IMR-90 (cell line): ENCODE measurements around the gene IGFBPL1. TPM values are rescaled to one million over a fixed set of nuclear protein-coding genes. Genes with fewer than 3 reads are reported as not detected.

Experiments
- ATAC-seq: fragments of 200-7000 bp; cut with Tn5 transposase; 2 replicates; pipeline ENCODE4 v1.9.1; 2020; ENCODE audit warnings: low read depth, mild to moderate bottlenecking, moderate library complexity
- BruUV-seq: library from RNA; stranded (reverse); fragments of 400-500 nt; replicated peaks from 2 replicates; lab custom pipeline; 2021; lab: Mats Ljungman, UMichigan
- CTCF ChIA-PET: fragments of 300-600 bp; formaldehyde crosslinking; extraction: SDS; loops from one replicate; lab custom pipeline; 2021; ENCODE audit warnings: antibody characterized with exemption; lab: Yijun Ruan, JAX
- POLR2A ChIA-PET: fragments of 300-600 bp; sonication (Branson Sonifier 250); formaldehyde crosslinking; loops from one replicate; lab custom pipeline; 2022; ENCODE audit warnings: antibody characterized with exemption; ENCODE audit not compliant: unreplicated experiment; lab: Charles Lee
- DNase-seq: peaks from one replicate; pipeline ENCODE4 v3.0.0; 2013
- H2AFZ ChIP-seq: replicated peaks from 2 replicates; pipeline ENCODE3; 2013; ENCODE audit warnings: low read length, mild to moderate bottlenecking; ENCODE audit not compliant: poor library complexity
- H2AK5ac ChIP-seq: 2 replicates; pipeline ENCODE4 v1.6.1; 2013; ENCODE audit warnings: low read depth, low read length, inconsistent platforms
- H2AK9ac ChIP-seq: replicated peaks from 2 replicates; pipeline ENCODE3; 2013; ENCODE audit warnings: mild to moderate bottlenecking, low read depth, low read length, moderate library complexity; ENCODE audit not compliant: poor library complexity
- H2BK120ac ChIP-seq: 2 replicates; pipeline ENCODE4 v1.6.1; 2013; ENCODE audit warnings: low read depth, low read length, inconsistent platforms
- H2BK15ac ChIP-seq: 3 replicates; pipeline ENCODE4 v1.6.1; 2013; ENCODE audit warnings: low read depth, low read length, inconsistent platforms
- H2BK20ac ChIP-seq: 2 replicates; pipeline ENCODE4 v1.6.1; 2013; ENCODE audit warnings: low read depth, mild to moderate bottlenecking, inconsistent platforms, low read length, moderate library complexity
- H2BK5ac ChIP-seq: 2 replicates; pipeline ENCODE4 v1.6.1; 2013; ENCODE audit warnings: mild to moderate bottlenecking, low read depth, low read length, inconsistent platforms; ENCODE audit not compliant: poor library complexity, severe bottlenecking
- H3K14ac ChIP-seq: replicated peaks from 2 replicates; pipeline ENCODE4 v1.6.1; 2013; ENCODE audit warnings: low read depth, low read length, inconsistent platforms
- H3K18ac ChIP-seq: 2 replicates; pipeline ENCODE4 v1.6.1; 2013; ENCODE audit warnings: low read depth, low read length, control low read depth
- H3K23ac ChIP-seq: 2 replicates; pipeline ENCODE4 v1.6.1; 2013; ENCODE audit warnings: low read depth, low read length, inconsistent platforms
- H3K27ac ChIP-seq: 2 replicates; pipeline ENCODE4 v1.5.1; 2013; ENCODE audit warnings: mild to moderate bottlenecking, control low read depth, low read length; ENCODE audit not compliant: insufficient read depth
- H3K27me3 ChIP-seq: 2 replicates; pipeline ENCODE4 v1.6.1; 2013; ENCODE audit warnings: low read length; ENCODE audit not compliant: control insufficient read depth, insufficient read depth
- H3K36me3 ChIP-seq: 2 replicates; pipeline ENCODE4 v1.6.1; 2013; ENCODE audit warnings: low read length, mixed read lengths; ENCODE audit not compliant: control insufficient read depth, insufficient read depth
- H3K4ac ChIP-seq: 2 replicates; pipeline ENCODE4 v1.6.1; 2013; ENCODE audit warnings: low read depth, low read length, inconsistent platforms
- H3K4me1 ChIP-seq: 2 replicates; pipeline ENCODE4 v1.6.1; 2013; ENCODE audit warnings: low read length, mixed read lengths; ENCODE audit not compliant: control insufficient read depth, insufficient read depth
- H3K4me2 ChIP-seq: 2 replicates; pipeline ENCODE4 v1.6.1; 2013; ENCODE audit warnings: low read depth, mild to moderate bottlenecking, control low read depth, low read length, moderate library complexity
- H3K4me3 ChIP-seq: 2 replicates; pipeline ENCODE4 v1.5.1; 2013; ENCODE audit warnings: low read depth, mild to moderate bottlenecking, control low read depth, low read length, moderate library complexity; ENCODE audit not compliant: insufficient read depth
- H3K56ac ChIP-seq: 2 replicates; pipeline ENCODE4 v1.6.1; 2013; ENCODE audit warnings: low read length, inconsistent platforms; ENCODE audit not compliant: insufficient read depth; ENCODE audit errors: extremely low read depth
- H3K79me1 ChIP-seq, 2 experiments: 2 replicates each; pipeline ENCODE4 v1.6.1; 2013; ENCODE audit warnings: low read length in 2 of 2, inconsistent platforms in 1 of 2, low read depth in 1 of 2
- H3K9ac ChIP-seq: 2 replicates; pipeline ENCODE4 v1.6.1; 2013; ENCODE audit warnings: low read depth, low read length, control low read depth
- H3K9me1 ChIP-seq: 2 replicates; pipeline ENCODE4 v1.6.1; 2013; ENCODE audit warnings: low read length, inconsistent platforms; ENCODE audit not compliant: insufficient read depth
- H3K9me3 ChIP-seq: 2 replicates; pipeline ENCODE4 v1.6.1; 2013; ENCODE audit warnings: low read length; ENCODE audit not compliant: control insufficient read depth, insufficient read depth
- H4K20me1 ChIP-seq: 2 replicates; pipeline ENCODE4 v1.6.1; 2013; ENCODE audit warnings: low read length, inconsistent platforms; ENCODE audit not compliant: insufficient read depth
- H4K5ac ChIP-seq: 2 replicates; pipeline ENCODE4 v1.6.1; 2013; ENCODE audit warnings: mild to moderate bottlenecking, low read depth, low read length, control low read depth
- H4K8ac ChIP-seq, 2 experiments: 2 replicates each; pipeline ENCODE4 v1.6.1; 2013; ENCODE audit warnings: low read depth in 2 of 2, low read length in 2 of 2, control low read depth in 1 of 2, inconsistent platforms in 1 of 2
- H4K91ac ChIP-seq: 2 replicates; pipeline ENCODE4 v1.6.1; 2013; ENCODE audit warnings: low read depth, low read length, inconsistent platforms; ENCODE audit not compliant: insufficient read depth
- POLR2A ChIP-seq: IDR thresholded peaks from 2 replicates; pipeline ENCODE4 v1.6.1; 2012; ENCODE audit warnings: mild to moderate bottlenecking, low read depth, low read length
- dilution Hi-C: fragments of 300-500 bp; cut with HindIII; formaldehyde crosslinking; loops from one replicate; pipeline ENCODE4 v1.14.3; 2018; ENCODE audit warnings: low sequenced_read_pairs; ENCODE audit not compliant: unreplicated experiment
- in situ Hi-C: fragments of 300-500 bp; cut with MboI; formaldehyde crosslinking; loops from 3 replicates; pipeline ENCODE4 v1.14.3; 2019; ENCODE audit warnings: low sequenced_read_pairs, inconsistent platforms, mixed read lengths
- intact Hi-C: fragments of 100-400 bp; cut with micrococcal nuclease; formaldehyde crosslinking; loops from 2 replicates; pipeline ENCODE4 v1.10.0; 2022
- polyA plus RNA-seq, 3 experiments: library from polyadenylated mRNA; depleted of rRNA; stranded (reverse); fragments of >200 nt; gene quantifications; 2 replicates each; pipeline ENCODE4 v1.2.3, GENCODE V29; 2012; ENCODE audit warnings: low replicate concordance in 1 of 3
- total RNA-seq: library from RNA; depleted of rRNA; stranded (reverse); fragments of >200 nt; gene quantifications from 2 replicates; pipeline ENCODE4 v1.2.3, GENCODE V29; 2012

Gene IGFBPL1
- total and polyA plus RNA-seq, 2 of the 4 experiments (the other 2 are of a cell fraction), result not detected

DNA sequence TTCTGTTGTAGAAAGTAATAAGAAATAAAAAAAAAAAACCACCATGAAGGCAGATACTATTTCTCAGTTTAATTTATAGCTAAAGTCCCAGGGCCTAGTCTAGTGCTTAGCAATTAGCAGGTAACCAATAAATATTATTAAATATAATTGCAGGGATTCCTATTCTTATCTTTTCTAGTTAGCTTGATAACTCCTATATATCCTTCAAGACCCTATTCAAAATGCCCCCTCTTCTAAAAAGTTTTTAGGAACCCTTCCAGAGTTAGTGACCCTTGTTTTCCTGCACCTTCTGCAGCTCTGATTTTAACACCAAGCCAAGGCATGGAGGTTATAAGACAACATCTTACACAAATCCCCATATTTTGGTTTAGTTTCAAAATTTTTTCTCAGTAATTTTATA, 56.4 kb downstream of the IGFBPL1 start:
- CTCF ChIA-PET, result interaction anchor here (0.6 to 1.5 kb wide), 2 partner anchors 9 to 25 kb away, joined by 3 to 4 read pairs; no protein-coding TSS in a partner anchor
- H4K91ac ChIP-seq, result no peak overlapping the region
- in situ Hi-C loops, result loop anchor here (10.0 to 25.0 kb wide), 3 partner anchors 283 to 881 kb away; partner anchors contain the start of gene POLR1E

More for the DNA sequence above, 56.4 kb downstream of the IGFBPL1 start:
- H3K4ac ChIP-seq, result no peak overlapping the region
- intact Hi-C loops (no loop called here), dilution Hi-C loops (no loop called here)
- no peaks in the 10 kb centered on the region for H4K20me1 ChIP-seq
- no peak overlapping the region for H3K14ac ChIP-seq
- H2AK5ac ChIP-seq, result no peak overlapping the region
- no peak overlapping the region for H3K4me3 ChIP-seq
- POLR2A ChIA-PET, result no interaction called here
- no peak overlapping the region for H2BK20ac ChIP-seq
- H3K18ac ChIP-seq, result no peak overlapping the region
- H3K27ac ChIP-seq, result no peak overlapping the region
- no peak overlapping the region for H4K8ac ChIP-seq
- H2BK5ac ChIP-seq, result no peak overlapping the region
- no peak overlapping the region for H3K56ac ChIP-seq
- H2BK15ac ChIP-seq, result no peak overlapping the region
- H2AK9ac ChIP-seq, result no peak overlapping the region
- no peak overlapping the region for H2AFZ ChIP-seq
- no peak overlapping the region for H2BK120ac ChIP-seq
- H3K79me1 ChIP-seq, result no peaks in the 10 kb centered on the region
- no peaks in the 10 kb centered on the region for H3K9me3 ChIP-seq
- H3K4me2 ChIP-seq, result no peak overlapping the region
- no TSS peak for BruUV-seq
- no peak overlapping the region for H3K23ac ChIP-seq
- no peak for TF ChIP-seq POLR2A
- no peak overlapping the region for H4K5ac ChIP-seq
- peaks cover 3% of the 10 kb centered on the region for H3K4me1 ChIP-seq
- DNase-seq, result no peak
- no peak overlapping the region for H3K9ac ChIP-seq
- H3K9me1 ChIP-seq, result no peaks in the 10 kb centered on the region
- peaks cover 40% of the 10 kb centered on the region for H3K27me3 ChIP-seq
- ATAC-seq, result no peak
- H3K36me3 ChIP-seq, result no peaks in the 10 kb centered on the region
